DMS 273 treated with DMSO at 0.1 percent for 48 hours (cell line): ENCODE results near the gene AGER.
A peak's percentile ranks its signal among the peaks of the same experiment; 100 is the strongest.
"Not testable (repeated sequence)": the region's sequence is repeated elsewhere in the genome, so short reads cannot be mapped to it uniquely, and the experiment has no call there.

ENCODE experiments used
- DNase-seq: peaks from one replicate; lab custom pipeline; 2025; lab: John Stamatoyannopoulos, UW

AGER gene

GRCh38 chr6:32198866-32199265, 14.8 kb upstream of the AGER start:
- DNase-seq = no peak

- no peak for DNase-seq
Observed at GRCh38 chr6:32198345-32198696, 14.3 kb upstream of the AGER start.

GRCh38 chr6:32196682-32197616, 12.9 kb upstream of the AGER start:
- no peak for DNase-seq

- no peak for DNase-seq
Observed at GRCh38 chr6:32195902-32196681, 12.0 kb upstream of the AGER start.

GRCh38 chr6:32195652-32195901, 11.5 kb upstream of the AGER start:
- DNase-seq = peak; percentile 97

GRCh38 chr6:32194825-32195651, 11.0 kb upstream of the AGER start:
- DNase-seq = peak; percentile 34

GRCh38 chr6:32194388-32194787, 10.3 kb upstream of the AGER start:
- DNase-seq = no peak

- not testable (repeated sequence) for DNase-seq
Observed at GRCh38 chr6:32193096-32193495, 9.0 kb upstream of the AGER start.

GRCh38 chr6:32192608-32193039, 8.6 kb upstream of the AGER start, which contains the start of gene GPSM3:
TSS of gene GPSM3 (minus strand) at chr6:32192643. CDS start at chr6:32192513, 130 bp downstream.
- no peak for DNase-seq

- no peak for DNase-seq
Observed at GRCh38 chr6:32191696-32192607, 7.9 kb upstream of the AGER start.

- no peak for DNase-seq
Observed at GRCh38 chr6:32190911-32191677, 7.0 kb upstream of the AGER start.

GRCh38 chr6:32190054-32190851, 6.2 kb upstream of the AGER start, which contains the start of gene PBX2:
TSS of gene PBX2 (minus strand) at chr6:32190202. CDS start at chr6:32189915, 287 bp downstream.
- DNase-seq = peak; percentile 68

- DNase-seq = no peak
Observed at GRCh38 chr6:32189742-32190053, 5.6 kb upstream of the AGER start.

- no peak for DNase-seq
Observed at GRCh38 chr6:32189069-32189741, 5.2 kb upstream of the AGER start.

- DNase-seq = no peak
Observed at GRCh38 chr6:32188381-32189068, 4.5 kb upstream of the AGER start.

GRCh38 chr6:32187725-32188380, 3.8 kb upstream of the AGER start:
- DNase-seq = not testable (repeated sequence)

- no peak for DNase-seq
Observed at GRCh38 chr6:32187009-32187709, 3.1 kb upstream of the AGER start.
